Ascending aorta (tissue), 2 donors: ENCODE measurements around the gene CHRNA4. TPM values are rescaled to one million over a fixed set of nuclear protein-coding genes. Genes with fewer than 3 reads are reported as not detected.

Source experiments
- DNase-seq, 2 donors: peaks; one replicate each; pipeline ENCODE4 v3.0.0-alpha.2; 2019; ENCODE audit warnings: low spot score in 2 of 2
- H3K27ac ChIP-seq, 2 donors: fragments of 200-600 bp; sonication (generic); one replicate each; pipeline ENCODE4 v1.5.1; 2016 to 2017; ENCODE audit warnings: mild to moderate bottlenecking in 1 of 2
- H3K27me3 ChIP-seq: fragments of 200-600 bp; sonication (generic); one replicate; pipeline ENCODE4 v1.5.1; 2017
- H3K36me3 ChIP-seq, 2 donors: fragments of 200-600 bp; sonication (generic); one replicate each; pipeline ENCODE4 v1.5.1; 2016
- H3K4me1 ChIP-seq, 2 donors: fragments of 200-600 bp; sonication (generic); one replicate each; pipeline ENCODE4 v1.5.1; 2016 to 2017; ENCODE audit warnings: mild to moderate bottlenecking in 1 of 2
- H3K4me3 ChIP-seq, 2 donors: fragments of 200-600 bp; sonication (generic); one replicate each; pipeline ENCODE4 v1.5.1; 2016 to 2017; ENCODE audit warnings: mild to moderate bottlenecking in 1 of 2
- H3K9me3 ChIP-seq, 2 donors: fragments of 200-600 bp; sonication (generic); one replicate each; pipeline ENCODE4 v1.5.1; 2016
- CTCF ChIP-seq, 3 experiments: fragments of 200-600 bp in 2 of 3; fragments of 450-650 bp in 1 of 3; sonication (generic) in 2 of 3; IDR thresholded peaks; one replicate each; pipeline ENCODE4 v1.5.1; 2016 to 2019; ENCODE audit warnings: antibody characterized with exemption in 3 of 3, mild to moderate bottlenecking in 1 of 3, moderate library complexity in 1 of 3
- intact Hi-C: fragments of 100-400 bp; cut with DNase I; formaldehyde crosslinking; loops from one replicate; pipeline ENCODE4 v1.15.1; 2023
- total RNA-seq: library from RNA; depleted of rRNA; stranded (reverse); fragments of >200 nt; gene quantifications from one replicate; pipeline ENCODE4 v1.1.0, GENCODE V29; 2016

CHRNA4 gene
- total RNA-seq, 1 donor from 2014 or later: not detected

DNA sequence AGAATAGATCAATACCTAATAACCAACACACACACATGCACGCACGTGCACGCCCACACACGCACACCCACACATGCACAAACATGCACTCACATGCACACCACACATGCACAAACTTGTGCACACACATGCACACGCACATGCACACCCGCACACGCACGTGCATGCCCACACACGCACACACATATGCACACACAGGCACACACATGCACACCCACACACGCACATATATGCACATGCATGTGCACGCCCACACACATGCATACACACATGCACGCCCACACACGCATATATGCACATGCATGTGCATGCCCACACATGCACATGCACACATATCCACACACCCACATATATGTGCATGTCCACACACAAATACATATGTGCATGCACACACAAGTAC is 26.2 kb upstream of the CHRNA4 start:
- H3K27me3 ChIP-seq: no peaks in the 10 kb centered on the region
- no peak overlapping the region for H3K27ac ChIP-seq
- H3K36me3 ChIP-seq: no peaks in the 10 kb centered on the region
- H3K4me3 ChIP-seq: no peak overlapping the region
- DNase-seq: no peak
- peaks cover 0 to 8% of the 10 kb centered on the region in 2 donors for H3K9me3 ChIP-seq
- TF ChIP-seq CTCF (IDR thresholded peaks at IDR 0.05): no peak
- intact Hi-C loops: no loop called here
- no peaks in the 10 kb centered on the region for H3K4me1 ChIP-seq

- Histone ChIP-seq H3K27ac (no peak overlapping the region), H3K4me1 (no peaks in the 10 kb centered on the region), H3K27me3 (no peaks in the 10 kb centered on the region), H3K36me3 (no peaks in the 10 kb centered on the region), H3K4me3 (no peak overlapping the region), H3K9me3 (peaks cover 0 to 8% of the 10 kb centered on the region in 2 donors)
- intact Hi-C loops: no loop called here
- DNase-seq: no peak
- no peak for TF ChIP-seq CTCF (IDR thresholded peaks at IDR 0.05)
Observed at GRCh38 chr20:63386491-63386890, 25.3 kb upstream of the CHRNA4 start.

DNA sequence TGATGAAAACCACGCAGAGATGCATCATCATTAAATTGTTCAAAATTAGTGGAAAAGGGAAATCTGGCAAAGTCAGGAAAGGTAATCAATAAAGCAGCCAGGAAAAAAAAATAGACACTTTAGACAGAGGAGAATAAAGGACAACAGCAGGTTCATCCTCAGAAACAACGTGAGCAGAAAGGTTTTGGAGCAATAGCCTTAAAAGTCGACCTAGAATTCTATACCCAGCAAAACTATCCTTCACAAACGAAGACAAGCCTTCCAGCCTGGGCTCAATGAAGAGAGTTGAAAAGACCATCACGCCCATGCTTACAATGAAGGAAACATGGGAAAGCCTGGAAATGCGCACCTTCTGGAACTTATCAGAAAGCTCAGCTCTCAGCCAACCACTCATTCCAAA is 24.7 kb upstream of the CHRNA4 start:
- H3K27ac ChIP-seq: no peak overlapping the region
- DNase-seq: no peak
- H3K27me3 ChIP-seq: no peaks in the 10 kb centered on the region
- H3K36me3 ChIP-seq: no peaks in the 10 kb centered on the region
- TF ChIP-seq CTCF (IDR thresholded peaks at IDR 0.05): no peak
- no peaks in the 10 kb centered on the region for H3K4me1 ChIP-seq
- H3K4me3 ChIP-seq: no peak overlapping the region
- peaks cover 0 to 6% of the 10 kb centered on the region in 2 donors for H3K9me3 ChIP-seq
- intact Hi-C loops: no loop called here

- Histone ChIP-seq H3K9me3 (peaks cover 0 to 3% of the 10 kb centered on the region in 2 donors), H3K4me1 (no peaks in the 10 kb centered on the region), H3K4me3 (no peak overlapping the region), H3K27me3 (no peaks in the 10 kb centered on the region), H3K36me3 (no peaks in the 10 kb centered on the region), H3K27ac (no peak overlapping the region)
- intact Hi-C loops: no loop called here
- TF ChIP-seq CTCF (IDR thresholded peaks at IDR 0.05): no peak
- DNase-seq: no peak
Observed at GRCh38 chr20:63384336-63384735, 23.2 kb upstream of the CHRNA4 start.

GRCh38 chr20:63383556-63383955 is 22.4 kb upstream of the CHRNA4 start:
- Histone ChIP-seq H3K4me1 (no peaks in the 10 kb centered on the region), H3K27me3 (no peaks in the 10 kb centered on the region), H3K27ac (no peak overlapping the region), H3K4me3 (no peak overlapping the region), H3K9me3 (peaks cover 0 to 3% of the 10 kb centered on the region in 2 donors), H3K36me3 (no peaks in the 10 kb centered on the region)
- DNase-seq: no peak
- no peak for TF ChIP-seq CTCF (IDR thresholded peaks at IDR 0.05)
- intact Hi-C loops: no loop called here
